H1 (cell line): ENCODE results near the gene JPH3. TPM values are rescaled to one million over a fixed set of nuclear protein-coding genes. Genes with fewer than 3 reads are reported as not detected.

Experiments used
- CTCF ChIA-PET: fragments of 300-600 bp; sonication (Branson Sonifier 250); formaldehyde crosslinking; loops from one replicate; lab custom pipeline; 2021; ENCODE audit not compliant: partially characterized antibody; lab: Charles Lee
- POLR2A ChIA-PET: fragments of 300-600 bp; sonication (Branson Sonifier 250); formaldehyde crosslinking; loops from one replicate; lab custom pipeline; 2021; ENCODE audit warnings: inconsistent platforms; ENCODE audit not compliant: partially characterized antibody; lab: Charles Lee
- DNase-seq, 2 experiments: peaks; one replicate each; pipeline versions ENCODE4 v3.0.0 to v3.0.0-alpha.2; 2010 to 2022; ENCODE audit warnings: low spot score in 2 of 2, low read depth in 1 of 2, mixed read lengths in 1 of 2
- FAIRE-seq: peaks from 2 replicates; lab custom pipeline; 2011; peaks lifted over from hg19 to GRCh38; lab: Jason Lieb, UNC
- H2AFZ ChIP-seq: 2 replicates; pipeline ENCODE4 v1.8.1; 2012; ENCODE audit warnings: low read length, inconsistent platforms
- H2AK5ac ChIP-seq: 2 replicates; pipeline ENCODE4 v1.6.1; 2013; ENCODE audit warnings: low read depth, low read length
- H2BK120ac ChIP-seq: replicated peaks from 2 replicates; pipeline ENCODE3; 2013; ENCODE audit warnings: low read depth, low read length, inconsistent platforms
- H2BK12ac ChIP-seq: 2 replicates; pipeline ENCODE4 v1.6.1; 2013; ENCODE audit warnings: low read depth, low read length
- H2BK15ac ChIP-seq: 2 replicates; pipeline ENCODE4 v1.6.1; 2013; ENCODE audit warnings: low read length
- H2BK20ac ChIP-seq: 2 replicates; pipeline ENCODE4 v1.6.1; 2013; ENCODE audit warnings: low read length
- H2BK5ac ChIP-seq: 2 replicates; pipeline ENCODE4 v1.6.1; 2013; ENCODE audit warnings: low read depth, low read length
- H3K14ac ChIP-seq: 2 replicates; pipeline ENCODE4 v1.6.1; 2013; ENCODE audit warnings: inconsistent platforms; ENCODE audit not compliant: insufficient read length
- H3K18ac ChIP-seq: 2 replicates; pipeline ENCODE4 v1.6.1; 2013; ENCODE audit warnings: low read length; ENCODE audit errors: extremely low read depth
- H3K23ac ChIP-seq: 2 replicates; pipeline ENCODE4 v1.6.1; 2013; ENCODE audit warnings: inconsistent platforms; ENCODE audit not compliant: insufficient read length
- H3K23me2 ChIP-seq: 2 replicates; pipeline ENCODE4 v1.6.1; 2013; ENCODE audit warnings: low read depth, low read length
- H3K27ac ChIP-seq: 2 replicates; pipeline ENCODE4 v1.6.1; 2011; ENCODE audit warnings: low read depth, low read length, inconsistent platforms
- H3K27me3 ChIP-seq, 4 experiments: replicated peaks in 1 of 4; 1 replicate in 1 of 4; 2 replicates in 3 of 4; pipeline versions ENCODE4 v1.6.1 to v1.8.1; 2011 to 2013; ENCODE audit warnings: low read length in 3 of 4, mild to moderate bottlenecking in 3 of 4, inconsistent platforms in 2 of 4, mixed read lengths in 2 of 4, moderate library complexity in 1 of 4; ENCODE audit not compliant: control insufficient read depth in 3 of 4, insufficient read depth in 3 of 4; ENCODE audit errors: extremely low read depth in 1 of 4
- H3K36me3 ChIP-seq, 4 experiments: 2 replicates each; pipeline versions ENCODE4 v1.6.1 to v1.8.1; 2011 to 2013; ENCODE audit warnings: mild to moderate bottlenecking in 4 of 4, low read length in 3 of 4, moderate library complexity in 2 of 4, control low read depth in 1 of 4, inconsistent platforms in 1 of 4; ENCODE audit not compliant: insufficient read depth in 4 of 4, control insufficient read depth in 2 of 4
- H3K4ac ChIP-seq: replicated peaks from 2 replicates; pipeline ENCODE3; 2013; ENCODE audit warnings: low read length, low read depth, mixed read lengths, inconsistent platforms; ENCODE audit not compliant: insufficient read length
- H3K4me1 ChIP-seq, 4 experiments: replicated peaks in 1 of 4; 1 replicate in 1 of 4; 2 replicates in 3 of 4; pipeline versions ENCODE4 v1.6.1 to v1.8.1; 2011 to 2013; ENCODE audit warnings: low read length in 3 of 4, inconsistent platforms in 2 of 4, mixed read lengths in 1 of 4; ENCODE audit not compliant: insufficient read depth in 4 of 4, control insufficient read depth in 3 of 4
- H3K4me2 ChIP-seq, 2 experiments: 2 replicates each; pipeline versions ENCODE4 v1.6.1 to v1.8.1; 2011 to 2013; ENCODE audit warnings: low read depth in 2 of 2, low read length in 2 of 2, control low read depth in 1 of 2, inconsistent platforms in 1 of 2, mild to moderate bottlenecking in 1 of 2; ENCODE audit not compliant: insufficient read depth in 1 of 2
- H3K4me3 ChIP-seq, 4 experiments: fragments of 200-600, 300-600 bp in 1 of 4; sonication (generic), shearing (Covaris generic), sonication (Bioruptor Twin) in 1 of 4; 2 replicates each; pipeline versions ENCODE4 v1.5.1 to v1.8.1; 2011 to 2016; ENCODE audit warnings: low read length in 4 of 4, low read depth in 3 of 4, control low read depth in 2 of 4, inconsistent platforms in 2 of 4, mild to moderate bottlenecking in 2 of 4, mixed read lengths in 1 of 4, moderate library complexity in 1 of 4; ENCODE audit not compliant: insufficient read depth in 2 of 4; ENCODE audit errors: extremely low read depth in 1 of 4
- H3K56ac ChIP-seq: replicated peaks from 2 replicates; pipeline ENCODE3; 2013; ENCODE audit warnings: low read depth, mild to moderate bottlenecking, mixed read lengths, low read length, inconsistent platforms; ENCODE audit not compliant: insufficient read length
- H3K79me1 ChIP-seq: 2 replicates; pipeline ENCODE4 v1.6.1; 2013; ENCODE audit warnings: low read depth, low read length, control low read depth
- H3K79me2 ChIP-seq, 2 experiments: 2 replicates each; pipeline versions ENCODE4 v1.6.1 to v1.8.1; 2012 to 2013; ENCODE audit warnings: low read length in 2 of 2, mild to moderate bottlenecking in 2 of 2, inconsistent platforms in 1 of 2; ENCODE audit not compliant: insufficient read depth in 2 of 2, control insufficient read depth in 1 of 2
- H3K9ac ChIP-seq, 4 experiments: replicated peaks in 1 of 4; 1 replicate in 1 of 4; 2 replicates in 3 of 4; pipeline versions ENCODE4 v1.6.1 to v1.8.1; 2011 to 2013; ENCODE audit warnings: low read depth in 3 of 4, low read length in 3 of 4, control low read depth in 2 of 4, mild to moderate bottlenecking in 2 of 4, moderate library complexity in 2 of 4, inconsistent platforms in 1 of 4; ENCODE audit errors: extremely low read depth in 1 of 4
- H3K9me3 ChIP-seq, 2 experiments: 2 replicates each; pipeline versions ENCODE4 v1.6.1 to v1.8.1; 2012 to 2013; ENCODE audit warnings: mild to moderate bottlenecking in 2 of 2, moderate library complexity in 2 of 2, control low read depth in 1 of 2, inconsistent platforms in 1 of 2, low read depth in 1 of 2, low read length in 1 of 2, mixed read lengths in 1 of 2; ENCODE audit not compliant: insufficient read depth in 2 of 2
- H4K20me1 ChIP-seq, 2 experiments: replicated peaks in 1 of 2; 2 replicates each; pipeline versions ENCODE3 to v1.8.1; 2011 to 2013; ENCODE audit warnings: inconsistent platforms in 2 of 2, low read length in 2 of 2, mild to moderate bottlenecking in 1 of 2; ENCODE audit not compliant: insufficient read depth in 2 of 2, control insufficient read depth in 1 of 2
- H4K5ac ChIP-seq: 2 replicates; pipeline ENCODE4 v1.6.1; 2013; ENCODE audit warnings: low read length, low read depth, mixed read lengths, inconsistent platforms; ENCODE audit not compliant: insufficient read length
- H4K8ac ChIP-seq: 2 replicates; pipeline ENCODE4 v1.8.0; 2013; ENCODE audit warnings: mild to moderate bottlenecking, moderate library complexity, low read length, inconsistent platforms; ENCODE audit not compliant: insufficient read depth; ENCODE audit errors: extremely low read depth
- H4K91ac ChIP-seq: replicated peaks from 2 replicates; pipeline ENCODE3; 2013; ENCODE audit warnings: low read length, mixed read lengths, inconsistent platforms; ENCODE audit not compliant: insufficient read length
- CHD1 ChIP-seq: IDR thresholded peaks from 2 replicates; pipeline ENCODE4 v1.6.1; 2012; ENCODE audit warnings: low read depth, low read length, improper control_type of control experiment
- WGBS, 2 experiments: shearing (Covaris generic) in 1 of 2; methylation state at CpG; one replicate each; pipeline versions ENCODE4 v1.1.6 to v1.1.7; 2013 to 2015; ENCODE audit warnings: low lambda C conversion rate in 2 of 2, mixed read lengths in 2 of 2, inconsistent platforms in 1 of 2, low coverage in 1 of 2, missing lambda C conversion rate in 1 of 2; ENCODE audit not compliant: insufficient replicate concordance in 2 of 2, insufficient coverage in 1 of 2, insufficient read length in 1 of 2; ENCODE audit errors: extremely low coverage in 1 of 2, missing lambda C conversion rate in 1 of 2; 5-methylcytosine and 5-hydroxymethylcytosine counted together
- polyA plus RNA-seq, 7 experiments: library from polyadenylated mRNA; depleted of rRNA in 3 of 7; stranded (reverse) in 5 of 7; unstranded in 2 of 7; fragments of >200 nt in 5 of 7; fragments of 200-250 nt in 2 of 7; gene quantifications; 1 replicate in 5 of 7; 2 replicates in 1 of 7; 4 replicates in 1 of 7; pipeline versions ENCODE4 v1.2.1 to v1.2.3, GENCODE V29; 2011 to 2013; ENCODE audit warnings: missing spikeins in 2 of 7, mixed read lengths in 2 of 7
- total RNA-seq: library from RNA; stranded (reverse); fragmentation: NEBNext Ultra II Directional; extraction: Animal tissue kit (Norgen Biotek cat#: 25700); gene quantifications from 2 replicates; pipeline ENCODE4 v1.2.1, GENCODE V29; 2021

The JPH3 gene
- total and polyA plus RNA-seq, 2 of the 8 experiments (the other 6 are each of a cell fraction or from before 2014, with no cell fraction given): 10.3 to 28.3 TPM

DNA sequence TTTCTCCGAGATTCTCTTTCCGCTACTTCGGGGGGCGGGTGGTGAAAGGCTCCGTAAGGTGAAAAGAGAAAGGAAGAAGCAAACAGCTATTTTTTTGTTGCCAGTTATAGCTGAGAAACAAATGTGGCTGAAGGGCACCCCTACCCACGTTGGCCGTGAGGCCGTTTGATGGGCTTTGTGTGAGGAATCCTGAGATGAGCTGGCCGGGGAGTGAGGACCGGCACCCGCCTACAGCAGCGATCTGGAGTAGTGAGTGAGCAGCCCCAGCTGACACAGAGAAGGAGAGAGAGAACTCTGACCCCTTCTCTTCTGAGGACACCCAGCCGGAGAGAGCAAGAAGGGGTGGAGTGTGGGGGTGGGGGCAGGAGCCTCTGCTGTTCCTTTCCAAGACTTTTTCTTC is 5.6 kb downstream of the JPH3 start:
- TF ChIP-seq CHD1: no peak
- TF ChIP-seq, all 59 proteins: peak for 0
- ChIA-PET POLR2A (interaction anchor here (0.9 to 1.0 kb wide), 2 partner anchors 75 to 133 kb away, joined by 3 read pairs; no protein-coding TSS in a partner anchor), CTCF (interaction anchor here (0.6 to 5.7 kb wide), 12 partner anchors 9 to 188 kb away, joined by 3 to 39 read pairs (median 3); no protein-coding TSS in a partner anchor)
- Histone ChIP-seq H4K20me1 (peaks cover 37 to 50% of the 10 kb centered on the region in 2 experiments), H3K4ac (no peak overlapping the region), H3K9me3 (no peaks in the 10 kb centered on the region), H2BK12ac (no peak overlapping the region), H2BK15ac (no peak overlapping the region), H3K4me2 (no peak overlapping the region), H4K8ac (no peak overlapping the region), H2BK5ac (no peak overlapping the region), H3K14ac (no peak overlapping the region), H2AFZ (no peak overlapping the region), H4K5ac (no peak overlapping the region), H3K23ac (no peak overlapping the region), H3K79me1 (peaks cover 14% of the 10 kb centered on the region), H3K23me2 (peaks cover 10% of the 10 kb centered on the region), H3K9ac (no peak overlapping the region), H3K4me3 (no peak overlapping the region), H2BK120ac (no peak overlapping the region), H3K18ac (no peak overlapping the region), H3K27ac (no peak overlapping the region), H3K56ac (no peak overlapping the region), H3K4me1 (peaks cover 0 to 7% (median 4%) of the 10 kb centered on the region in 4 experiments; a peak in 5 of 7 replicates), H3K36me3 (no peaks in the 10 kb centered on the region; a peak in 1 of 8 replicates), H4K91ac (no peak overlapping the region), H3K27me3 (peaks cover 0 to 9% (median 2%) of the 10 kb centered on the region in 4 experiments; a peak in 2 of 7 replicates), H2BK20ac (no peak overlapping the region), H2AK5ac (no peak overlapping the region), H3K79me2 (peaks cover 0 to 18% of the 10 kb centered on the region in 2 experiments; a peak in 2 of 4 replicates)
- DNase-seq (no peak), FAIRE-seq (no peak)
- WGBS, 2 experiments: 89% methylated on average over 13 of the region's 13 CpGs; no CpG with 5 or more reads in 1 of the 2 experiments
